OCI-LY3 (cell line): Measurements from ENCODE around the gene SRGAP2C.
"Not testable (repeated sequence)": the region's sequence is repeated elsewhere in the genome, so short reads cannot be mapped to it uniquely, and the experiment has no call there.

Experiments used
- EZH2phosphoT487 ChIP-seq: fragments of 200-600 bp; shearing (Covaris generic); IDR thresholded peaks from 2 replicates; pipeline ENCODE4 v1.6.1; 2018; ENCODE audit warnings: antibody characterized with exemption, mixed run types, low read depth
- TF ChIP-seq, protein P1 (sequence below): fragments of 200-600, 300-600 bp; sonication (generic); IDR thresholded peaks from 2 replicates; pipeline ENCODE4 v1.5.1; 2014; ENCODE audit warnings: antibody characterized with exemption, low read length, low read depth

DNA sequence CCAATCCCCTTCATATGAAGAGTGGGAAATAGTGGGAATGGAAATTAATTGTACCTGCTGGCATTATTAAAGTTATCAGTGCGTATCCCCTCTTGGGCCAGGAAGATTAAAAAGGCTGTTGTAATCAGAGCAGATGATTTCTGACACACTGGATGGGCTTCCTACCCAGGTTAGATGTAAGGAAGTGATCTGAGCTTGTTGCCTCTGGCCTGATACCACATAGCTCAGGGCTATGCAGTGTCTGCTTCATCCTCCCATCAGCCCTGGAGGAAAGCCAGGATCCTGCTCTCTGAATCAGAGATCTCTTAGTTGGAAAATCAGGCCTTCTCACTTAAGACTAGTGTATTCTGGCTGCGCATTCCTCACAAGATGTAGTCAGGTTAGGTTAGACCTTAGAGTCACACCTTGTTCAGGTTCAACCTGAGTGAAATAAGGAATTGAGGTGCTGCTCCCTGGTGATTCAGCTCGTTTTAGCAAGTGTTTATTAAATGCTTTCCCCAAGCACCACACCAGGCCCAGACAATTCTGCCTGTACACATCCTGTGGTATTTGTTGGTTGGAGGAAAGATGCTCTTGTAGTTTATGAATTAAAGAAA lies 158.6 kb downstream of the SRGAP2C start:
- TF ChIP-seq, protein P1, sequence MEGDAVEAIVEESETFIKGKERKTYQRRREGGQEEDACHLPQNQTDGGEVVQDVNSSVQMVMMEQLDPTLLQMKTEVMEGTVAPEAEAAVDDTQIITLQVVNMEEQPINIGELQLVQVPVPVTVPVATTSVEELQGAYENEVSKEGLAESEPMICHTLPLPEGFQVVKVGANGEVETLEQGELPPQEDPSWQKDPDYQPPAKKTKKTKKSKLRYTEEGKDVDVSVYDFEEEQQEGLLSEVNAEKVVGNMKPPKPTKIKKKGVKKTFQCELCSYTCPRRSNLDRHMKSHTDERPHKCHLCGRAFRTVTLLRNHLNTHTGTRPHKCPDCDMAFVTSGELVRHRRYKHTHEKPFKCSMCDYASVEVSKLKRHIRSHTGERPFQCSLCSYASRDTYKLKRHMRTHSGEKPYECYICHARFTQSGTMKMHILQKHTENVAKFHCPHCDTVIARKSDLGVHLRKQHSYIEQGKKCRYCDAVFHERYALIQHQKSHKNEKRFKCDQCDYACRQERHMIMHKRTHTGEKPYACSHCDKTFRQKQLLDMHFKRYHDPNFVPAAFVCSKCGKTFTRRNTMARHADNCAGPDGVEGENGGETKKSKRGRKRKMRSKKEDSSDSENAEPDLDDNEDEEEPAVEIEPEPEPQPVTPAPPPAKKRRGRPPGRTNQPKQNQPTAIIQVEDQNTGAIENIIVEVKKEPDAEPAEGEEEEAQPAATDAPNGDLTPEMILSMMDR, result not testable (repeated sequence)
- TF ChIP-seq EZH2phosphoT487, result not testable (repeated sequence)
